GM12878 (cell line): ENCODE measurements around the gene MB.

Source experiments
- CBX5 ChIP-seq: sonication (generic); IDR thresholded peaks from 2 replicates; pipeline ENCODE4 v1.6.1; 2016; ENCODE audit warnings: low read depth, moderate library complexity, mild to moderate bottlenecking, inconsistent platforms
- FOS ChIP-seq: IDR thresholded peaks from 3 replicates; pipeline ENCODE4 v1.6.1; 2011; ENCODE audit warnings: borderline replicate concordance; ENCODE audit not compliant: insufficient read length; ENCODE audit errors: extremely low read depth
- MEF2A ChIP-seq: IDR thresholded peaks from 2 replicates; pipeline ENCODE4 v1.6.1; 2011; ENCODE audit warnings: low read depth, mild to moderate bottlenecking, low read length, moderate library complexity; ENCODE audit not compliant: insufficient read depth
- RELA ChIP-seq: fragments of 450-650 bp; IDR thresholded peaks from 2 replicates; pipeline ENCODE4 v1.8.0; 2014; ENCODE audit warnings: borderline replicate concordance; ENCODE audit not compliant: partially characterized antibody
- YY1 ChIP-seq: IDR thresholded peaks from 2 replicates; pipeline ENCODE4 v1.6.1; 2011; ENCODE audit warnings: low read depth, mild to moderate bottlenecking, low read length
- TF ChIP-seq, protein P1 (sequence below): IDR thresholded peaks from 2 replicates; pipeline ENCODE4 v1.6.1; 2011; ENCODE audit warnings: low read depth, low read length, improper control_type of control experiment, borderline replicate concordance
- TF ChIP-seq, protein P2 (sequence below): IDR thresholded peaks from 2 replicates; pipeline ENCODE4 v1.6.1; 2012; ENCODE audit warnings: low read depth, low read length, improper control_type of control experiment
- TF ChIP-seq, protein P3 (sequence below), 3 experiments: IDR thresholded peaks in 2 of 3; conservative IDR thresholded peaks in 1 of 3; 2 replicates each; pipeline ENCODE4 v1.5.1; 2011; ENCODE audit warnings: low read depth in 3 of 3, low read length in 3 of 3, mild to moderate bottlenecking in 3 of 3, control low read depth in 2 of 3, moderate library complexity in 2 of 3, inconsistent platforms in 1 of 3, mixed read lengths in 1 of 3; ENCODE audit not compliant: control insufficient read depth in 2 of 3, insufficient read depth in 1 of 3; ENCODE audit errors: extremely low read depth in 1 of 3

DNA sequence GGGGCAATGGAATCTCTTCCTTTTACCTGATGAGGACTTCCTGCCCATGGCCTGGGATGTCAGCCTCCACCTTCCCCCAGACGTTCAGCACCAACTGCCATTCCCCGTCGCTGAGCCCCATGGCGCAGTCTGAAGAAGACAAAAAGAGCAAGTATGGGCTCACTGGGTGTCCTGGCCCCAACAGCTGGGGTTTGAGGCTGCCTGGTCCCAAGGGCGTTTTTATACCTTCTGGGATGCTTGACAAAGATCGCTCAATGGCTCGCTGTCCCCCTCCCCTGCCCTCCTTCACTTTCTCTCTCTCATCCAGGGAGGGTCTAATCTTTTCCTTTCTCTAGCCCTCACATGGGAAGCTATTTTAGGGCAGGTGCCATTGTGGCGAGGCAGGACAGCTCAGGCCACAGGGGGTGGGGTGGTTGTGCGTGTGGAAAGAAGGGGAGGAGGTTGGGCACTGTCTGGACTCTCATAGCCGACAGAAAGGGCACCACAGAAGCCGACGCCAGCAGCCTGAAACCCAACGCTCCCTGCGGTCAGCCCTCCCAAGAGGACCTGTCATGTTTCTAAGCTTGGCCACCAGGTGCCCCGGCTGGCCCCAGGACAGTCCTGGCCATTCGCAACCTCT is at the start of gene MB:
- TF ChIP-seq CBX5 (no peak), FOS (no peak), YY1 (no peak), RELA (no peak), MEF2A (no peak)
- TF ChIP-seq, protein P1, sequence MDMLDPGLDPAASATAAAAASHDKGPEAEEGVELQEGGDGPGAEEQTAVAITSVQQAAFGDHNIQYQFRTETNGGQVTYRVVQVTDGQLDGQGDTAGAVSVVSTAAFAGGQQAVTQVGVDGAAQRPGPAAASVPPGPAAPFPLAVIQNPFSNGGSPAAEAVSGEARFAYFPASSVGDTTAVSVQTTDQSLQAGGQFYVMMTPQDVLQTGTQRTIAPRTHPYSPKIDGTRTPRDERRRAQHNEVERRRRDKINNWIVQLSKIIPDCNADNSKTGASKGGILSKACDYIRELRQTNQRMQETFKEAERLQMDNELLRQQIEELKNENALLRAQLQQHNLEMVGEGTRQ = no peak
- TF ChIP-seq, protein P2, sequence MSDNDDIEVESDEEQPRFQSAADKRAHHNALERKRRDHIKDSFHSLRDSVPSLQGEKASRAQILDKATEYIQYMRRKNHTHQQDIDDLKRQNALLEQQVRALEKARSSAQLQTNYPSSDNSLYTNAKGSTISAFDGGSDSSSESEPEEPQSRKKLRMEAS = no peak
- TF ChIP-seq, protein P3, sequence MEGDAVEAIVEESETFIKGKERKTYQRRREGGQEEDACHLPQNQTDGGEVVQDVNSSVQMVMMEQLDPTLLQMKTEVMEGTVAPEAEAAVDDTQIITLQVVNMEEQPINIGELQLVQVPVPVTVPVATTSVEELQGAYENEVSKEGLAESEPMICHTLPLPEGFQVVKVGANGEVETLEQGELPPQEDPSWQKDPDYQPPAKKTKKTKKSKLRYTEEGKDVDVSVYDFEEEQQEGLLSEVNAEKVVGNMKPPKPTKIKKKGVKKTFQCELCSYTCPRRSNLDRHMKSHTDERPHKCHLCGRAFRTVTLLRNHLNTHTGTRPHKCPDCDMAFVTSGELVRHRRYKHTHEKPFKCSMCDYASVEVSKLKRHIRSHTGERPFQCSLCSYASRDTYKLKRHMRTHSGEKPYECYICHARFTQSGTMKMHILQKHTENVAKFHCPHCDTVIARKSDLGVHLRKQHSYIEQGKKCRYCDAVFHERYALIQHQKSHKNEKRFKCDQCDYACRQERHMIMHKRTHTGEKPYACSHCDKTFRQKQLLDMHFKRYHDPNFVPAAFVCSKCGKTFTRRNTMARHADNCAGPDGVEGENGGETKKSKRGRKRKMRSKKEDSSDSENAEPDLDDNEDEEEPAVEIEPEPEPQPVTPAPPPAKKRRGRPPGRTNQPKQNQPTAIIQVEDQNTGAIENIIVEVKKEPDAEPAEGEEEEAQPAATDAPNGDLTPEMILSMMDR (IDR thresholded peaks at IDR 0.05 in 2 of 3, conservative IDR thresholded peaks at IDR 0.05 in 1 of 3; ENCODE audit: control insufficient read depth in 2 of 3, extremely low read depth in 1 of 3, insufficient read depth in 1 of 3, low read depth in 3 of 3, low read length in 3 of 3) = no peak
